NCI-H345 (cell line): ENCODE measurements around the gene EPSTI1.

Source experiments
- DNase-seq: peaks from one replicate; lab custom pipeline; 2025; lab: John Stamatoyannopoulos, UW

Gene EPSTI1

DNA sequence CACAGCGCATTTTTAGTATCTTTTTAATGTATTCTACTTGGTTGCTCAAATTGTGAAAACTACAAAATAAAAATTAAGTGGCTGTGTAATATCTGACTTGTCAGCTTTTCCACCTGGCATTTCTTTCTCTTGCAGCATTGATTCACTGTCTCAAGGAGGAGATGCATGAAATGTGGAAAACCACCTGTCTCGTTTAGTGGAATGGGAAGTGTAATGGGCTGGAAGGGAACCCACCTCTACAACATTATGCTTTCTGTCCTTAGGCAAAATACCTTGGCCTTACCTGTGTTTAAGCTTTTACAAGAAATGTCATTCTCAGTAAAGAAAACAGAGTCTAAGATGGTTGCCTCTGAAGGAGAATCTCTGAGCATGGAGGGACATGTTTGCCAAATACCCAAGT, 142.8 kb downstream of the EPSTI1 start:
- DNase-seq = no peak

DNA sequence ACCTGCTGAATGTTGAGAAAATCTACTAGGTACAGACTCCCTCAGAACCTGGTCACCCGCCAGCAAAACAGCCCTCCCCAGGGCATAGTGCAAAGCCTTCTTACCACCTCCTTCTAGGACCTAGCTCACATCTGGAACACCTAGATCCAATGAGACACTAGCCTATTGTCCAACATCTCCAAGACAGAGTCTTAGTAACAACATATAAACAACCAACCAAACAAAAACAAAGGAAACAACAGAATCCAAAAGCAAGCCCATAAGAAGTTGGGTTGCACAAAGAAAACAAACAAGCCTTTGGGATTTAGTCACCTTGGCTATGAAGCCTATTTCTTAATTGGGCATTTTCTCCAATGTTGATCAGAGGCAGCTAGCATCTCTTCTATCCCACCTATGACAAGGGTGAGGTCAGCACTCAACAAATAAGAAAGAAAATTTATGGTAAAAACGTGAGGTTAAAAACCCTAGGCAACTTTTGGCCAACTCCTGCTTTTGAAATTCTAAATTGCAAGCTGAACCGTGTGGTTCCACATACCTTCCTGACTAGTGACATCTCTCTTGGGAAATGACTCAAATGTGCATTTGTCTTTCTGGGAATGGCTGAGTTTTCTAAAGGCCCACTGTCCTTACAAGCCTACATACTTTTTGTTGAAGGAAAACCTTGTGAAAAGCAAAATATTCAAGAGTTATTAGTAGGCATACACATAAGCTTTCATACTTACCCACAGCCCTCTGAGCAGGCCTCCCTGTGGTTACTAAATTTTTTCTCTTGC, 144.0 kb downstream of the EPSTI1 start:
- DNase-seq = no peak

DNA sequence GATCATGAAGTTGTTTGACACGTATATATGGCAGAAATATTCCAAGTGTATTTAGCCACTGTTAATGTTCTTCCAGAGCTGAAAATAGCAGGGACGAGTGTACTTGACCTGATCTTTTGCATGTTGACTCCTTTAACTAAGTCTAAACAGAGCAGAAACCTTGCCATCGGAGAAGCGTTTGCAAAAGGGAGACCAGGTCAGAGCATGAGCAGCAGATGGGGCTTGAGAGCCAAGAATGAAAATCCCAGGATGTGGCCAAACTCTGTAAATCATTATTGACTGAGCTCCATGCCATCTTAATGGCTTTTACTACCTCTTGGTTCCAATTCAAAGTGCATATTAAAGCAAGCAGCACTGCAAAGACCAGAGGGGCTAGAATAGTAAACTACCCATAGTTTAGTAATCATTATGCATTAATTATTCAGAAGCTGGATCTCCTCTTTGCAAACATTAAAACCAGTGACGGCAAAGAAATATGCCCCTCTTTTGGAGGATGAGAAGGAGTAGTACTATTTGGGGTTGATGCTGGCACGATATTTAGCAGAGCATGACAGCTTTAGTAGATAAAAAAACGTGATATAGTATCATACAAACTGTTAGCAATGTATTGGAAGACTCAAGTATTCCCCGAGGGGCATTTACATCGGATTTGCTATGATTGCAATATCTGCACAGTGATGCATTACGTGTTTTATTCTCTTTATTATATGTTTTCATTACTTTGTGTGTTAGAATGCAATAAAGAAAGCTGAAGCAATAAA, 154.9 kb downstream of the EPSTI1 start:
- DNase-seq = no peak
